Measurements from ENCODE around the gene TMEM72.

DNA sequence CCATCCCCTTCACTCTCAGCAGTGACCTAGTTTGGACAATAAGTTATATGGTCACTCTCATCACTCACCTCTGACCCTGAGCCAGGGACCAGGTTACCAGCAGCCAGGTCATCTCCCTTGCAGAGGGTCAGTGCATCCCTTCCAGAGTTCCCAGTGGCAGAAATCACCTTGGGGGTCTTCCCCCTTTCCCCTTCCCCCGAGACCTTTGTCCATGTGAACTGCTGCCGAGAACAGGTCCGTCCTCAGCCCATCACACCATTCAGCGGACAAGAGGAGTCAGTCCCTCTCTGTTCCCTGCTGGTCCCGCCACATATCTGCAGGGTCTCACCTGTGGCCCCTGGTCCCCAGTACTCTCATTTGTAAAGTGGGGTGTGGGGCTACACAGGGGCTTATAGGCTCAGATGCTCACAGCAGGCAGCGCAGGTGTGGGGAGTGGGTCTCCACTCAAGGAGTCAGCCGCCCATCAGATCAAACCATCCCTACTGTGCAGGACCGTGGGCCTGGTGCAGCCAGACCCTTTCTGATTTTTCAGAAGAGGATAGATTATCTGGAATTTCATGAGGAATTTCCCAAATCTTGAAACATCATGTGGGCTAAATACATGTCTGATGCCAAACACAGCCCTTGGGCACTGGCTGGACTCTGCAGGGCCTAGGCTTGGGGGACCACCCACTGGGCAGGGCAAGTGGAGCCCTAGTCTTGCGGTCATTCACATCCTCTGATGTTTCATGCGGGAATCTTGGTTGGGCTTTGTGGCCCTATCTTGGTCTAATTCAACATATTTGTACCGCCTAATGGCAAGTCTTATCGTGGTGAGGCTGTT lies 61.0 kb downstream of the TMEM72 start:
- TF ChIP-seq POLR2A (IDR thresholded peaks at IDR 0.05; ENCODE audit: low read depth, low read length) (no peak), POLR2AphosphoS5 (IDR thresholded peaks at IDR 0.05; ENCODE audit: low read depth, low read length) (no peak), TAF1 (IDR thresholded peaks at IDR 0.05; ENCODE audit: low read depth, low read length) (no peak), SPI1 (IDR thresholded peaks at IDR 0.05; ENCODE audit: low read depth, low read length) (no peak), PAX5 (IDR thresholded peaks at IDR 0.05; ENCODE audit: insufficient read depth, low read length, severe bottlenecking) (no peak), POU2F2 (IDR thresholded peaks at IDR 0.05; ENCODE audit: low read depth, low read length) (no peak)

Measured in GM12891 (cell line).